Colonic mucosa (tissue), 4 donors: ENCODE measurements around the gene MFAP3. TPM values are rescaled to one million over a fixed set of nuclear protein-coding genes. Genes with fewer than 3 reads are reported as not detected.

ENCODE experiments used
- DNase-seq: peaks from one replicate; pipeline ENCODE4 v3.0.0-alpha.2; 2020
- H3K27ac ChIP-seq: fragments of 200-600 bp; one replicate; pipeline ENCODE4 v1.8.0; 2021
- H3K27me3 ChIP-seq: fragments of 200-600 bp; one replicate; pipeline ENCODE4 v1.8.0; 2021
- H3K36me3 ChIP-seq: fragments of 200-600 bp; one replicate; pipeline ENCODE4 v1.8.0; 2021
- H3K4me1 ChIP-seq: fragments of 200-600 bp; one replicate; pipeline ENCODE4 v1.8.0; 2021; ENCODE audit warnings: mild to moderate bottlenecking
- H3K4me3 ChIP-seq: fragments of 200-600 bp; one replicate; pipeline ENCODE4 v1.8.0; 2021
- H3K9ac ChIP-seq, 2 donors: one replicate each; pipeline ENCODE4 v1.7.0; 2013; ENCODE audit warnings: control low read depth in 2 of 2, low read depth in 2 of 2, low read length in 2 of 2
- H3K9me3 ChIP-seq: fragments of 200-600 bp; one replicate; pipeline ENCODE4 v1.8.0; 2021
- intact Hi-C: fragments of 100-400 bp; cut with DNase I; formaldehyde crosslinking; loops from one replicate; pipeline ENCODE4 v1.14.1; 2022
- total RNA-seq, 2 donors: library from RNA; stranded (reverse); fragmentation: NEBNext Ultra II Directional in 1 of 2; extraction: Animal tissue kit (Norgen Biotek cat#: 25700) in 1 of 2; gene quantifications; one replicate each; pipeline ENCODE4 v1.2.1, GENCODE V29; 2021
- TF ChIP-seq, protein P1 (sequence below): fragments of 200-600 bp; IDR thresholded peaks from one replicate; pipeline ENCODE4 v1.8.0; 2022; ENCODE audit warnings: antibody characterized with exemption, mild to moderate bottlenecking
- donor health status: healthy.
- donor health status: DM: no; HTN: no; CAD: no.
- donor health status: DM: no; HTN: no; CAD: no.

The MFAP3 gene
- total RNA-seq, 2 donors from 2014 or later = 20.0 to 32.4 TPM

DNA sequence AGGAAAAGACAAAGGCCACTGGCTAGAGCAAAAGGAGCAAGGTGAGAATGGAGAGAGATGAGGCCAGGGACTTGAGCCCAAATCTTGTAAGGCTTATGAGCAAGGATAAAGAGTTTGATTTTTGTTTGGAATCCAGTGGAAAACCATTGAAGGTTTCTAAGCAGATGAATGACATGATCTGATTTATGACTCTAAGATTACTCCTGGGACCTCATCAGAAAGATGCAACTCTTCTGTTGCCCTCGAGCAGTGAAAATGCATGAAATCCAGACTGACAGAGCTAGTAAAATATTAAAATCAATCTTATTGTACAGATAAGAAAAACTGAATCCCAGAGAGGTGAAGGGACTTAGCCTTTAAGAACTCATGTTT is 677 bp downstream of the MFAP3 start:
- Histone ChIP-seq H3K36me3 (no peaks in the 10 kb centered on the region), H3K4me1 (no peaks in the 10 kb centered on the region), H3K27me3 (no peaks in the 10 kb centered on the region), H3K27ac (peak overlapping the region; percentile 94), H3K9ac (peak overlapping the region; percentile 80 to 86), H3K4me3 (peak overlapping the region; percentile 68), H3K9me3 (no peaks in the 10 kb centered on the region)
- DNase-seq = no peak
- TF ChIP-seq, protein P1, sequence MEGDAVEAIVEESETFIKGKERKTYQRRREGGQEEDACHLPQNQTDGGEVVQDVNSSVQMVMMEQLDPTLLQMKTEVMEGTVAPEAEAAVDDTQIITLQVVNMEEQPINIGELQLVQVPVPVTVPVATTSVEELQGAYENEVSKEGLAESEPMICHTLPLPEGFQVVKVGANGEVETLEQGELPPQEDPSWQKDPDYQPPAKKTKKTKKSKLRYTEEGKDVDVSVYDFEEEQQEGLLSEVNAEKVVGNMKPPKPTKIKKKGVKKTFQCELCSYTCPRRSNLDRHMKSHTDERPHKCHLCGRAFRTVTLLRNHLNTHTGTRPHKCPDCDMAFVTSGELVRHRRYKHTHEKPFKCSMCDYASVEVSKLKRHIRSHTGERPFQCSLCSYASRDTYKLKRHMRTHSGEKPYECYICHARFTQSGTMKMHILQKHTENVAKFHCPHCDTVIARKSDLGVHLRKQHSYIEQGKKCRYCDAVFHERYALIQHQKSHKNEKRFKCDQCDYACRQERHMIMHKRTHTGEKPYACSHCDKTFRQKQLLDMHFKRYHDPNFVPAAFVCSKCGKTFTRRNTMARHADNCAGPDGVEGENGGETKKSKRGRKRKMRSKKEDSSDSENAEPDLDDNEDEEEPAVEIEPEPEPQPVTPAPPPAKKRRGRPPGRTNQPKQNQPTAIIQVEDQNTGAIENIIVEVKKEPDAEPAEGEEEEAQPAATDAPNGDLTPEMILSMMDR = no peak
- intact Hi-C loops = no loop called here

DNA sequence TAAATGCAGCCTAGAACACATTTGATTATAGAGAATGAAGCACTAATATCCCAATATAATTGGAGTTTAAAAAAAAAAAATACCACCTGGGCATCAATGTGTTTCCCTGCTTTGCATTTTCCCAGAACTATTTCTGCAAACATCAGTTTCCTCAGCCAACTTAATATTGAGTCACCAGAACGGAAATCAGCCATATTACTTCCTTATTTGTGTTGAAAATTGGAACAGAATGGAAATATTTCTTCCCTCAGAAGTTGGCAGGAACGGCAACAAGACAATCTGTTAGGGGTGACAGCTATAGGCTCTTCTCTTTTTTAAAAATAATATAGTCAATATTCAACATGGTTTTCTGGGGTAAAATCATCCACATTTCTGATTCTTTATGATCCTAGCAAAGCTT is 4.0 kb downstream of the MFAP3 start:
- no peak for DNase-seq
- H3K9ac ChIP-seq = no peak overlapping the region
- no peaks in the 10 kb centered on the region for H3K4me1 ChIP-seq
- TF ChIP-seq, protein P1 = no peak
- no peaks in the 10 kb centered on the region for H3K9me3 ChIP-seq
- H3K36me3 ChIP-seq = no peaks in the 10 kb centered on the region
- H3K4me3 ChIP-seq = no peak overlapping the region
- no peaks in the 10 kb centered on the region for H3K27me3 ChIP-seq
- intact Hi-C loops = no loop called here
- H3K27ac ChIP-seq = no peak overlapping the region

DNA sequence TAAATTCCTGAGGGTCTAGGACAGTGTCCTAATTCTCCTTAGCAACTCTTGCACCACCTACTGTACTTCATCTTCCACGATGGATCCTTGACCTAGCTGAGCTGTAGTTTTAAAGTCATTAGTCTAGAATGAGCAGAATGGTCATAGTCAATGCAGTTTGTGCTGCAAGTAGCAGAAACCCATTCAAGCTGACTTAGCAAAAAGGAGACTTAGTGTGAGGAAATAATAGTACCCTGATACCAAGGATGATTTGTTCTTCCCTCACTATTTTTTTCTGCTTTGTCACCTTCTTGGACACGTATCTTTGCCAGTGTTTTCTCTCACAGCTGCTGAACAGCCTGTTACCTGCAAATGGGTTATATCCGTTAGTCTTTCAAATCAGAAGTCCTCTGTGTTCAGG is 5.3 kb downstream of the MFAP3 start:
- Histone ChIP-seq H3K9me3 (no peaks in the 10 kb centered on the region), H3K27me3 (no peaks in the 10 kb centered on the region), H3K9ac (no peak overlapping the region), H3K4me3 (no peak overlapping the region), H3K36me3 (no peaks in the 10 kb centered on the region), H3K4me1 (no peaks in the 10 kb centered on the region), H3K27ac (no peak overlapping the region)
- no peak for DNase-seq
- intact Hi-C loops = no loop called here
- TF ChIP-seq, protein P1 = no peak

DNA sequence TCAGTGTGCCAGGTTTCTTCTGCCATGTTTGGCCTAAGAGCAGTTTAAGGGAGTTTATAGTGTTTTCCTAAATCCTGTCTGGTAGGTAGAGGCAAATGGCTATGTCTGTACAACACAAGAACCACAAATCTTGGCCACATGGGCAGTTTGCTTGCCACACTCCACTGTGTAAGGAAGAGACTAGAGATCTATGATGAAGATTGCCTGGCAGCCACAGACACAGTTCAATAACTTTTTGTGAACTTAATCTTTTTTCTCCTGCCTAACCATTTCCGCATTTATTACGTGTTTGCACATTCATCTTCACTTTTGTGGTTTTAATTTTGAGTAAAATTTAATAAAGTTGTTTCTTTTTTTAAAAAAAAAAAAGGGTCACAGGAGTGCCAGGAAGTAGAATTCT is 5.8 kb downstream of the MFAP3 start:
- Histone ChIP-seq H3K9me3 (no peaks in the 10 kb centered on the region), H3K9ac (no peak overlapping the region), H3K27ac (no peak overlapping the region), H3K36me3 (no peaks in the 10 kb centered on the region), H3K4me1 (no peaks in the 10 kb centered on the region), H3K4me3 (no peak overlapping the region), H3K27me3 (no peaks in the 10 kb centered on the region)
- intact Hi-C loops = no loop called here
- TF ChIP-seq, protein P1 = no peak
- DNase-seq = no peak

DNA sequence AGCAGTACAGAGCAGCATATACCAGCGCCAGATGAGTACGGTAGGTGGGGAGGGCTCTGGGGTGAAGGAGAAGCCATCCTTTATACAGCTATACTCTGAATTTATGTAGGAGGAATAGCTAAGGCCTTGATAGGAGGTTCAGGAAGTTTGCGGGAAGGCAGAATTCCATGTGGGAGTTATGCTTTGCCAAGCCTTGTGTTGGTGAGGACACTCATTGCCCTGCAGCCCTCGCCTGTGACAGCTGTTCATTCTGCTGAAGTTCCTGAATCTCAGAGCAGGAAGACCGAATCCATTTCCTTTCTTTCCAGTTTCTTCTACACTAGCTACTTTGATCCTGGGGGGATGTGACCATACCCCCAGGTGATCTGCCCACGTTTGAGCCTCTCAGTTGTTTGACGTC is 7.7 kb downstream of the MFAP3 start:
- H3K36me3 ChIP-seq = no peaks in the 10 kb centered on the region
- TF ChIP-seq, protein P1 = no peak
- no peak overlapping the region for H3K4me3 ChIP-seq
- H3K27me3 ChIP-seq = no peaks in the 10 kb centered on the region
- DNase-seq = no peak
- no peak overlapping the region for H3K27ac ChIP-seq
- no peak overlapping the region for H3K9ac ChIP-seq
- intact Hi-C loops = no loop called here
- H3K9me3 ChIP-seq = no peaks in the 10 kb centered on the region
- H3K4me1 ChIP-seq = no peaks in the 10 kb centered on the region

DNA sequence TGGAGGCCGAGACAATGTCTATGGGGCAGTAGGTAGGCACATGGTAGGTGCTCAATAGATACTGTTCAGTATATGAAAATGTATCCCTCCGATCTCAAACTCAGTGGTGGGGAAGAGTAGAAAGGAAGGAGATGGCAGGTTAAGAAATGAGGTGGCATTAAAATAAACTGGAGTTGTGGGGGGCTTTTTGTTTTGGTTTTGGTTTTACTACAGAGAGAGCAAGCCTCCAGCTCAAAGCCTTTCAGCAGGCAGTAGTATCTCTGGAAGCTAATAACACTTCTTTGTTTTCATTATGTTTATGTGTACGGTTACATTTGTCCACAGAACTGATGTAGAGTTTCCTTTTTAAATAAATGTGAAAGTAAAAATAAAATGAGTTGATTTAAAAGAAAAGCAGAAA is 8.6 kb downstream of the MFAP3 start:
- no peak overlapping the region for H3K9ac ChIP-seq
- intact Hi-C loops = no loop called here
- TF ChIP-seq, protein P1 = no peak
- H3K36me3 ChIP-seq = no peaks in the 10 kb centered on the region
- H3K27ac ChIP-seq = no peak overlapping the region
- no peaks in the 10 kb centered on the region for H3K9me3 ChIP-seq
- DNase-seq = no peak
- no peak overlapping the region for H3K4me3 ChIP-seq
- H3K4me1 ChIP-seq = no peaks in the 10 kb centered on the region
- H3K27me3 ChIP-seq = no peaks in the 10 kb centered on the region
